ENCODE measurements around the gene BTBD19.
A peak's percentile ranks its signal among the peaks of the same experiment; 100 is the strongest.
"Not testable (repeated sequence)": the region's sequence is repeated elsewhere in the genome, so short reads cannot be mapped to it uniquely, and the experiment has no call there.

The BTBD19 gene

DNA sequence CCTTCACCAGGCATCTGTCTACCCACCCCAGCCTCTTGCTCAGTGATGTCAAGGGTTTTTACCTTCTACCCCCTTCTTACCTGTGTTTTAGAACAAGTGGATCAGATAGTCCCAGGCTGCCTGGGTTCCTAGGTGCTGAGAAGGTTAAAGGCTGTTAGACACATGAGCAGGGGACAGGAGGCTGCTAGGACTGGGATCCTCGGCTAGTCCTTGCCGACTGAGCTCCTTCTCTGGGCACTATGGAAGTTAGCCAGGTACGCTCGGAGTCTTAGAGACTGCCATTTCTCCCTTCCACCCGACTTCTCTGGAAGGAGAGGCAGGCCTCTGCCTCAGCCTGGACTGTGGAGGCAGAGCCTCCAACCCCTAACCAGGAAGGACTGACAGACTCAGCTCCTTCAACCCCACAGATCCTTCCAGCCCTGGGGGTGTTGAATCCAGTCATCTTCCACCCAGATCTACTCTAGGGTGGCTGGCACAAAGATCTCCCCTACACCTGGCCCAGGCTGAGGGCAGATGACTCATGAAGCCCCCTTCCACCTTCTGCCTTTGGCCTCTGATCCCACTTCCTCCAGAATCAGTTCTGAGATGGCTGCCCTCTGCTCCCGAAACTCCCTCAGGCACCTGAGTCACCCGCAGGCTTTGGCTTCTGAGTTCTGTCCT, 1.5 kb upstream of the BTBD19 start, which contains the start of gene DYNLT4:
Gene DYNLT4, minus strand, starts transcription at position 648 of the 660 bp plus-strand sequence. CDS start 683 bp downstream, outside the sequence.
- ChIA-PET CTCF (interaction anchor here (1.0 to 1.6 kb wide), 2 partner anchors 9 to 13 kb away, joined by 3 to 5 read pairs; no protein-coding TSS in a partner anchor), POLR2A (interaction anchor here (1.1 to 4.9 kb wide), 4 partner anchors 12 to 76 kb away, joined by 4 to 63 read pairs (median 10); partner anchors contain the start of gene RPS8)
- TF ChIP-seq, protein P1, sequence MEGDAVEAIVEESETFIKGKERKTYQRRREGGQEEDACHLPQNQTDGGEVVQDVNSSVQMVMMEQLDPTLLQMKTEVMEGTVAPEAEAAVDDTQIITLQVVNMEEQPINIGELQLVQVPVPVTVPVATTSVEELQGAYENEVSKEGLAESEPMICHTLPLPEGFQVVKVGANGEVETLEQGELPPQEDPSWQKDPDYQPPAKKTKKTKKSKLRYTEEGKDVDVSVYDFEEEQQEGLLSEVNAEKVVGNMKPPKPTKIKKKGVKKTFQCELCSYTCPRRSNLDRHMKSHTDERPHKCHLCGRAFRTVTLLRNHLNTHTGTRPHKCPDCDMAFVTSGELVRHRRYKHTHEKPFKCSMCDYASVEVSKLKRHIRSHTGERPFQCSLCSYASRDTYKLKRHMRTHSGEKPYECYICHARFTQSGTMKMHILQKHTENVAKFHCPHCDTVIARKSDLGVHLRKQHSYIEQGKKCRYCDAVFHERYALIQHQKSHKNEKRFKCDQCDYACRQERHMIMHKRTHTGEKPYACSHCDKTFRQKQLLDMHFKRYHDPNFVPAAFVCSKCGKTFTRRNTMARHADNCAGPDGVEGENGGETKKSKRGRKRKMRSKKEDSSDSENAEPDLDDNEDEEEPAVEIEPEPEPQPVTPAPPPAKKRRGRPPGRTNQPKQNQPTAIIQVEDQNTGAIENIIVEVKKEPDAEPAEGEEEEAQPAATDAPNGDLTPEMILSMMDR (IDR thresholded peaks at IDR 0.05; ENCODE audit: insufficient read depth, low read length, missing control alignments), result no peak
- peak within 1 kb of the TSS; percentile 33 for H3K4me3 ChIP-seq (ENCODE audit: low read depth, low read length)
- DNase-seq (ENCODE audit: low read depth, low spot score), result no peak

DNA sequence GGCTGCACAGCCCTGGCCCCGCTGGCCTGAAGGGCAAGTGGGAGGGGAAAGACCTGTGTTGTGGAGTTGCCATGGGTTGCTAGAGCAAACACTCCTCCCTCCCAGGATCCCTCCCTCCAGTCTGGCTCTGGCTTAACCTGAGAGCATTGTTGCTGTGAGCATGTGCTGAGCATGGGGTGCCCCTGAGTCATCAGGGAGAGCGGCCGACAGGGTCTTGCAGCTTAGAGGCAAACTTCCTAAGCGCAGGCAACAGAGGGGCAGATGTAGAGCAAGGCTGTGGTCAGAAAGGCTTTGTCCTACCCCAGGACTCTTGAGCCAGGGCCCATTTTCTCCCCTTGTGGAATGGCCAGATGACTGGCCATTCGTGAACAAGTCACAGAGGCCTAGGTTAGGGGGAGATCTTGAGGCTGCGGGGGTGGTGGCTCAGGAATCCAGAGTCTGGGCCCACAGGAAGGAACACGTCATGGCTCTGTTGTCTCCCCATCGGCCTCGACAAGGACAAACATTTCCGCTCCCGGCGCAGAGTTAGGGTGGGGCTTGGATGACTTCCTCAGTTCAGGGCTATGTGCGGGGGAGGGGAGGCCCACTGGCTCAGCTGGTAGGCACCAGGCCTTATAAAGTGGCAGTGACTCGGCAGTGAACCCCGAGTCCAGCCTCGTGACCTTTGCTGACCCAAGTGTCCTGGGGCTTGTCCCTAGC, 810 bp upstream of the BTBD19 start:
- peak; percentile 98 for DNase-seq (ENCODE audit: low read depth, low spot score)
- CTCF ChIA-PET, result interaction anchor here (0.6 to 3.0 kb wide), 6 partner anchors 8 to 76 kb away, joined by 3 to 32 read pairs (median 6); partner anchors contain the start of genes PLK3 and RNU5D-1
- POLR2A ChIA-PET, result interaction anchor here (0.7 to 4.9 kb wide), 10 partner anchors 7 to 838 kb away, joined by 3 to 69 read pairs (median 4); partner anchors contain the start of genes DPH2, PLK3, PRDX1 and RPS8
- TF ChIP-seq, protein P1 (IDR thresholded peaks at IDR 0.05; ENCODE audit: insufficient read depth, low read length, missing control alignments), result no peak
- H3K4me3 ChIP-seq (ENCODE audit: low read depth, low read length), result peak overlapping the region; percentile 33; the same call in 1 of the 2 replicates

DNA sequence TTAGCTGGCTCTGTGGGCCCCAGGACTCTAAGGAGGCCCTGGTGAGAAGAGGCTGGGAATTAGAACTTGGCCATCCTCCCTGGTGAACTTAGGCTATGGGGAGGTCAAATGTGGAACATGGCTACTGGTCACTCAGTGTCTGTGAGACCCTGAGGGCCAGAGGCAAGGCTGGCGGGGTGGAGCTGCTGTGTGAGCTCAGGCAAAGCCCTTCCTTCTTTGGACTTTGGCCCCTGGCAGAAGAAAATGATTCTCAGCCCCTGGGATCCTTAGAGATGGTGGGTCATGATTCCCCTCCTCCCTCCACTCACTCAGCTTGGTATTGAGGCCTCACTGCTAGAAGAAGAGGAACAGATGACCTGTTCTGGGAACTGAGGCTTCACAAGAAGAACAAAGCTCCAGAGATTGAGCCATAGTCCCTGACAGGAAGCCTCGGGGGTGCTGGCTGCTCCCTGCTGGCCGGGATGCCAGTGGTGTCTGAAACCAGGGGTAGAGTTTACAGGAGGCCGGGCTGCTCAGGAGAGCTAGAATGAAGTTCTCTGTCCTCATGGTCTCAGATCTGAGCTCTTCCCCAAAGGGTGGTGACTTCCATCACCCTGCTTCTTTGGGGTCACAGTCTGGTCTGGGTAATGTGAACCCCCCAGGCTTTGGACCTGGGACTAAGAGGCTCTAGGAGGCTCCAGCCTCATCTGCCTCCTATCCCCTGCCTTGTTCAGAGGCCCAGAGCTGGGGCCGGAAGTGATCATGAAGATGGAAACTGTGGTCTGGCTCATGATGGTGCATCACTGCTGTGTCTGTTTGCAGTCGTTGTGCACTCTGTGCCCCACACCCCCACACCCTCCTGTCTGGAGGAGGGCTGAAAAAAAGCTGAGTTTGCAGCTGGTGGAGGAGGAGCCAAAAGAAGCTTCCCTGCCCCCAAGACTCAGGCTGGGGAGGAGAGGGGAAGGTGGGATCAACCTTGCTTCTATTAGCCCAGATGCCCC, 905 bp downstream of the BTBD19 start:
- ChIA-PET POLR2A (interaction anchor here (0.6 to 4.9 kb wide), 11 partner anchors 9 to 712 kb away, joined by 3 to 69 read pairs (median 4); partner anchors contain the start of genes PLK3, PRDX1, RPS8 and UROD), CTCF (interaction anchor here (1.0 to 3.0 kb wide), 10 partner anchors 8 to 205 kb away, joined by 3 to 32 read pairs (median 8); partner anchors contain the start of genes PLK3 and RNU5D-1)
- TF ChIP-seq, protein P1 (IDR thresholded peaks at IDR 0.05; ENCODE audit: insufficient read depth, low read length, missing control alignments), result no peak
- H3K4me3 ChIP-seq (ENCODE audit: low read depth, low read length), result peak overlapping the region; percentile 57
- peak; percentile 33 for DNase-seq (ENCODE audit: low read depth, low spot score)

DNA sequence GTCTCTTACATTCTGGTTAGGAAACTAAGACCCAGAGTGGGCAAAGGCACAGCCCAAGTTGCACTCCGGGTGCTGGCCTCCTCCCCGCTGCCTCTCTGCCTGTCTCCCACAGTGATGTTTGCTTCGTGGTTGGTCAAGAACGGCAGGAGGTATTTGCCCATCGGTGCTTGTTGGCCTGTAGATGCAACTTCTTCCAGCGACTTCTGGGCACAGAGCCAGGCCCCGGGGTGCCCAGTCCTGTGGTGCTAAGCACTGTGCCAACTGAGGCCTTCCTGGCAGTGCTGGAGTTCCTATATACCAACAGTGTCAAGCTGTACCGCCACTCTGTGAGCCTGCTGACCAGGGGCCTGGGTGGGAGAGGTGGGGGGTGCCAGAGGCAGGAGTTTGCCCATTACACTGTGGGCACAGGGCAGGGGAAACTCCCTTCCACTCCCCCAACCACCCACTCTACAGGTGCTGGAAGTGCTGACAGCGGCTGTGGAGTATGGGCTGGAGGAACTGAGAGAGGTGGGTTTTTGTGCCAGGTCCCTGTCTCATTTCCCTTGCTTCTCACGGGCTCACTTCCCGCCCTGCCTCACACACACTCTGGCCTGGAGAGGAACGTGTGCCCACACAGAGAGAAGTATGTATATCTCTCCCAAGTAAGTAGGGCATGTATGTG, 1.9 kb downstream of the BTBD19 start:
- no peak for DNase-seq (ENCODE audit: low read depth, low spot score)
- peak overlapping the region; percentile 8; the same call in 1 of the 2 replicates for H3K4me3 ChIP-seq (ENCODE audit: low read depth, low read length)
- CTCF ChIA-PET, result interaction anchor here (1.3 to 3.0 kb wide), 5 partner anchors 9 to 204 kb away, joined by 5 to 32 read pairs (median 9); partner anchors contain the start of gene PLK3
- TF ChIP-seq, protein P1 (IDR thresholded peaks at IDR 0.05; ENCODE audit: insufficient read depth, low read length, missing control alignments), result no peak
- POLR2A ChIA-PET, result interaction anchor here (0.6 to 4.9 kb wide), 9 partner anchors 8 to 200 kb away, joined by 3 to 69 read pairs (median 8); partner anchors contain the start of genes PLK3 and RPS8

DNA sequence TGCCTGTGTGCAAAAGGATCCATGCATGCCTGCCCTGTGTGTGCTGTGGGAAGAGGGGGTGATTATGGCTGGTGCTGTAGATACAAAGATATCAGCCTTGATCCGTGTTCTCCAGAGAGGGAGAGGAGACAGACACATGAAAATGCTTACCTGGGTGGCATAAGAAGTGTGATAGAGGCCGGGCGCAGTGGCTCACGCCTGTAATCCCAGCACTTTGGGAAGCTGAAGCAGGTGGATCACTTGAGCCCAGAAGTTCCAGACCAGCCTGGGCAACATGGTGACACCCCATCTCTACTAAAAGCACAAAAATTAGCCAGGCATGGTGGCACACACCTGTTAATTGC, 2.4 kb downstream of the BTBD19 start:
- POLR2A ChIA-PET, result interaction anchor here (0.6 to 4.6 kb wide), 4 partner anchors 9 to 200 kb away, joined by 3 to 53 read pairs (median 6); partner anchors contain the start of gene PLK3

More for the DNA sequence above, 2.4 kb downstream of the BTBD19 start:
- not testable (repeated sequence) for DNase-seq (ENCODE audit: low read depth, low spot score); H3K4me3 ChIP-seq (ENCODE audit: low read depth, low read length)
- CTCF ChIA-PET, result interaction anchor here (1.8 to 3.7 kb wide), 4 partner anchors 10 to 82 kb away, joined by 5 to 32 read pairs (median 13); partner anchors contain the start of gene PLK3
